Measurements from ENCODE around the gene SEMA3C. TPM values are rescaled to one million over a fixed set of nuclear protein-coding genes. Genes with fewer than 3 reads are reported as not detected.

Gene SEMA3C
- total and polyA plus RNA-seq, 7 donors, result 8.4 to 298 (median 213) TPM

DNA sequence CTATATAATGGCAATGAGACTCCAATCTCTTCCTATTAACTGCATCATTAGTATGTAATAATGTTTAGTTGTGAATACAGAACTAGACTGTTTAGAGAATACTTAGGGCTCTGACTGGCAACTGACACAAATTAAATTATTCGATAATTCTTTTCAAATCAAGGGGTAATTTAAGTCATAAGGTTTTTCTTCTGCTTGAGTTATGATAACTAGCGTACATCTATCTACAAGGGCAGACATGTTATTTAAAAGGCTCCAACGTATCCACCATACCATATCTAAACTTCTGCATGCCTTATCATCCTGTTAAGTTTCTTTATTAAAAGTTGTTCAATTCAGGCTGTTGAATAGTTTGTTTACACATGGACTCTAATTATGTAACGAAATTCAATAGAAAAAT, 11.2 kb downstream of the SEMA3C start:
- H3K27ac ChIP-seq, result peak overlapping the region in 2 of 4 donors; percentile 43 to 60
- intact Hi-C loops (cut with DNase I), result no loop called here

DNA sequence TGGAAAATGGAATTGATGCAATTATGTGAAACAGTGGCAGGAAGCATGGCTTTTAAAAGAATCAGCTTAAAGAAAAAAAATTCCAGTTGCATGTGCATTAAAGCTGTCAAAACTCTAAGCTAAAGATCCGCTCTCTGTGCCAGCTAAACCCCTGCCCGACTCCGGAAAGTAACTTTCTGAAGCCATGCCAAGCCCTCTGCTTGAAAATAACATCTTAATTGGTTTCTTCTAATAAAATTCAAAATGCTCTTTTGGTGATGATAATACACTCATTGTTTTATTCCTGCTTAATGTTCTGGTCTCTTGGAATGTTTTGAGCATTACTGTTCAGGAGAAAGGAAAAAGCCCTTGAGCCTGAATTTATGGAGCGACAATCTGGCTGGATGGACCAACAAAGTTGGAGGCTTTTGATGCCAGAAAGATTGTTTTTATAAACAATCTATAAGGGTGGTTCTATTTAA, 11.7 kb downstream of the SEMA3C start:
- peaks cover 0 to 19% (median 0%) of the 10 kb centered on the region in 4 donors for H3K36me3 ChIP-seq
- intact Hi-C loops (cut with DNase I), result no loop called here
- peak overlapping the region in 2 of 4 donors; percentile 43 to 60 for H3K27ac ChIP-seq
- no peak for DNase-seq
- WGBS, 2 donors, result 81 to 85% methylated on average over 4 of the region's 4 CpGs
- no peaks in the 10 kb centered on the region for H3K27me3 ChIP-seq
- H3K9me3 ChIP-seq, result no peaks in the 10 kb centered on the region
- TF ChIP-seq POLR2AphosphoS5 (IDR thresholded peaks at IDR 0.05) (peak in 1 of 4 donors; percentile 14), EP300 (IDR thresholded peaks at IDR 0.05) (no peak)
- H3K4me3 ChIP-seq, result no peak overlapping the region
- peaks cover 0 to 63% (median 24%) of the 10 kb centered on the region in 4 donors for H3K4me1 ChIP-seq

More for the DNA sequence above, 11.2 kb downstream of the SEMA3C start:
- Histone ChIP-seq H3K9me3 (no peaks in the 10 kb centered on the region), H3K36me3 (peaks cover 0 to 19% (median 0%) of the 10 kb centered on the region in 4 donors), H3K4me3 (no peak overlapping the region), H3K4me1 (peaks cover 0 to 63% (median 23%) of the 10 kb centered on the region in 4 donors), H3K27me3 (no peaks in the 10 kb centered on the region)
- WGBS, 2 donors, result 83 to 90% methylated on average over 4 of the region's 4 CpGs
- no peak for DNase-seq
- TF ChIP-seq, protein P1, sequence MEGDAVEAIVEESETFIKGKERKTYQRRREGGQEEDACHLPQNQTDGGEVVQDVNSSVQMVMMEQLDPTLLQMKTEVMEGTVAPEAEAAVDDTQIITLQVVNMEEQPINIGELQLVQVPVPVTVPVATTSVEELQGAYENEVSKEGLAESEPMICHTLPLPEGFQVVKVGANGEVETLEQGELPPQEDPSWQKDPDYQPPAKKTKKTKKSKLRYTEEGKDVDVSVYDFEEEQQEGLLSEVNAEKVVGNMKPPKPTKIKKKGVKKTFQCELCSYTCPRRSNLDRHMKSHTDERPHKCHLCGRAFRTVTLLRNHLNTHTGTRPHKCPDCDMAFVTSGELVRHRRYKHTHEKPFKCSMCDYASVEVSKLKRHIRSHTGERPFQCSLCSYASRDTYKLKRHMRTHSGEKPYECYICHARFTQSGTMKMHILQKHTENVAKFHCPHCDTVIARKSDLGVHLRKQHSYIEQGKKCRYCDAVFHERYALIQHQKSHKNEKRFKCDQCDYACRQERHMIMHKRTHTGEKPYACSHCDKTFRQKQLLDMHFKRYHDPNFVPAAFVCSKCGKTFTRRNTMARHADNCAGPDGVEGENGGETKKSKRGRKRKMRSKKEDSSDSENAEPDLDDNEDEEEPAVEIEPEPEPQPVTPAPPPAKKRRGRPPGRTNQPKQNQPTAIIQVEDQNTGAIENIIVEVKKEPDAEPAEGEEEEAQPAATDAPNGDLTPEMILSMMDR (IDR thresholded peaks at IDR 0.05), result no peak
- no peak for TF ChIP-seq EP300 (IDR thresholded peaks at IDR 0.05)
- TF ChIP-seq POLR2A (IDR thresholded peaks at IDR 0.05), result no peak
- no peak for TF ChIP-seq POLR2AphosphoS5 (IDR thresholded peaks at IDR 0.05)

DNA sequence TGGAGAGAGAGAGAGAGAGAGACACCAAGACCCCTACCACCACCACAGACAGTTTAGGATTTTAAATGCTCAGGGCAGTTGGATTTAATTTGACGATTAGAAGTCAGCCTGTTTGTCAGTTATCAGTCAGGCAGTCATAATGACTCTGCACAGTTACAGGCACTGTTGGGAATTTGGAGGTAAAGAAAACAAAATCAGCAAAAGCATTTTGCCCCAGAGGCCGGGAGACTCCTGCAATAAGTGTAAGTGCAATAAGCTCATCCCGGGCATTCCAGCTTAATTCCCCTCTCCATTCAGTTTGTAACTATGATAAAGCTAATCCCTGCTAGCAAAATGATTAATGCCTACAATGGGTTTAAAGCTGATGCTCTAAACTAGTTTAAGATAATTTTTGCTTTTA, 13.5 kb downstream of the SEMA3C start:
- peaks cover 0 to 64% (median 33%) of the 10 kb centered on the region in 4 donors for H3K4me1 ChIP-seq
- peaks cover 0 to 15% (median 0%) of the 10 kb centered on the region in 4 donors for H3K36me3 ChIP-seq
- H3K9me3 ChIP-seq, result no peaks in the 10 kb centered on the region
- no peak for DNase-seq
- H3K27me3 ChIP-seq, result no peaks in the 10 kb centered on the region
- no peak for TF ChIP-seq POLR2AphosphoS5 (IDR thresholded peaks at IDR 0.05)
- no peak for TF ChIP-seq EP300 (IDR thresholded peaks at IDR 0.05)
- no peak for TF ChIP-seq POLR2A (IDR thresholded peaks at IDR 0.05)
- TF ChIP-seq, protein P1 (IDR thresholded peaks at IDR 0.05), result no peak
- H3K4me3 ChIP-seq, result no peak overlapping the region
- intact Hi-C loops (cut with DNase I), result no loop called here
- WGBS, 2 donors, result 71 to 74% methylated on average over 3 of the region's 3 CpGs
- H3K27ac ChIP-seq, result peak overlapping the region in 1 of 4 donors; percentile 10

DNA sequence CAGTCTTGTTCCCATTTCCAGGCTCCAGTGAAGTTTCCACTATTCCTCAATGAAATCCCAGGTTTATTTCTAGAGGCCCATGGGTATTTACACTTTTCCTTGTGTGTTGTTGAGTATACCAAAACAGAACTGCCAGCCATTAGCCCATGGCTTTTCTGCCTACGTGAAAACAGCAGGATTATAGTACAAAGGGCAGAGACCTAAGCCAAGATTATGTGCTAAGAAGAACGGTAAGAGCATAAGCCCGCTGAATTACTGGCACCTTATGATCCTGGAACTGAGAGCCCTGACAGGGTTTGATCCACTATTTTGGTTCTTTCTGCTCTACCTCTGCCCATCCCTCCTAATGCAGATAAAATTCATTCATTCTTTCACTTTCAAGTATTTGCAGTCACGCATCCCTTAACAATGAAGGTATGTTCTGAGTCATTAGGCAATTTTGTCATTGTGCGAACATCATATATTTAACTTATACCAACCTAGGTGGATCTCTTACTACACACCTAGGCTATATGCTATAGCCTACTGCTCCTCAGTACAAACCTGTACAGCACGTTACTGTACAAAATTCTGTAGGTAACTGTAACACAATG, 16.0 kb downstream of the SEMA3C start:
- Histone ChIP-seq H3K4me1 (peaks cover 0 to 53% (median 34%) of the 10 kb centered on the region in 4 donors), H3K27me3 (no peaks in the 10 kb centered on the region), H3K9me3 (no peaks in the 10 kb centered on the region), H3K36me3 (peaks cover 0 to 19% (median 0%) of the 10 kb centered on the region in 4 donors), H3K27ac (peak overlapping the region in 2 of 4 donors; percentile 68 to 73), H3K4me3 (no peak overlapping the region)
- intact Hi-C loops (cut with DNase I), result no loop called here
- 74 to 85% methylated on average over 6 of the region's 6 CpGs for WGBS, 2 donors
- no peak for DNase-seq
- TF ChIP-seq POLR2A (IDR thresholded peaks at IDR 0.05) (no peak), POLR2AphosphoS5 (IDR thresholded peaks at IDR 0.05) (no peak), EP300 (IDR thresholded peaks at IDR 0.05) (no peak)
- TF ChIP-seq, protein P1 (IDR thresholded peaks at IDR 0.05), result no peak

DNA sequence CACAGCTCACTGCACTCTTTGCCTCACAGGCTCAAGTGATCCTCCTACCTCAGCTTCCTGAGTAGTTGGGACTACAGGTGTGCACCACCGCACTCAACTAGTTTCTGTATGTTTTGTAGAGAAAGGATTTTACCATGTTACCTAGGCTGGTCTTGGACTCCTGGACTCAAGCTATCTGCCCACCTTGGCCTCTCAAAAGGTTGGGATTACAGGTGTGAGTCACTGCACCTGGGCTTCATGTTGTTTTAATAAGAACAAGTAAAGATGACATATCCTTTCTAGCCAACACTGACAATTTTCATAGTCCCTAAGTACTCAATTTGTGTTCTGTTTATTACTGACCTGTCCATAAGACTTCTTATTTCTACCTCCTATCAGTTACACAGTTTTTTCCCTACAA, 16.8 kb downstream of the SEMA3C start:
- no peak for DNase-seq
- H3K36me3 ChIP-seq, result peaks cover 0 to 19% (median 0%) of the 10 kb centered on the region in 4 donors
- 92 to 93% methylated on average over 1 of the region's 1 CpG for WGBS, 2 donors
- H3K4me3 ChIP-seq, result no peak overlapping the region
- intact Hi-C loops (cut with DNase I), result no loop called here
- peak overlapping the region in 3 of 4 donors; percentile 4 to 73 (median 68) for H3K27ac ChIP-seq
- no peaks in the 10 kb centered on the region for H3K27me3 ChIP-seq
- no peaks in the 10 kb centered on the region for H3K9me3 ChIP-seq
- TF ChIP-seq POLR2AphosphoS5 (IDR thresholded peaks at IDR 0.05) (no peak), EP300 (IDR thresholded peaks at IDR 0.05) (no peak), POLR2A (IDR thresholded peaks at IDR 0.05) (no peak)
- TF ChIP-seq, protein P1 (IDR thresholded peaks at IDR 0.05), result no peak
- H3K4me1 ChIP-seq, result peaks cover 0 to 51% (median 33%) of the 10 kb centered on the region in 4 donors

Measured in sigmoid colon (tissue), 7 donors.